A549 (cell line): Measurements from ENCODE around the gene ULBP3. TPM values are rescaled to one million over a fixed set of nuclear protein-coding genes. Genes with fewer than 3 reads are reported as not detected.

Source experiments
- ATAC-seq, 2 experiments: fragments of 200-7000 bp in 1 of 2; fragments of >200 bp in 1 of 2; cut with Nextera tagmentation in 1 of 2; cut with Tn5 transposase in 1 of 2; 3 replicates each; pipeline versions ENCODE4 v1.8.0 to v1.9.1; 2018 to 2020; ENCODE audit warnings: mild to moderate bottlenecking in 1 of 2, moderate library complexity in 1 of 2
- CTCF ChIA-PET: fragments of 300-600 bp; sonication (Branson Sonifier 250); formaldehyde crosslinking; extraction: SDS; loops from one replicate; lab custom pipeline; 2021; ENCODE audit warnings: antibody characterized with exemption, inconsistent platforms; lab: Yijun Ruan, JAX
- POLR2A ChIA-PET: fragments of 350-600 bp; formaldehyde crosslinking; extraction: SDS; loops from one replicate; lab custom pipeline; 2021; ENCODE audit warnings: antibody characterized with exemption, inconsistent platforms; lab: Yijun Ruan, JAX
- DNase-seq, 2 experiments: peaks; one replicate each; pipeline versions ENCODE4 v3.0.0 to v3.0.0-alpha.2; 2011 to 2016; ENCODE audit warnings: low read depth in 1 of 2, low spot score in 1 of 2
- FAIRE-seq: peaks from 2 replicates; lab custom pipeline; 2011; peaks lifted over from hg19 to GRCh38; lab: Jason Lieb, UNC
- H3K27ac ChIP-seq, 2 experiments: fragments of >200 bp; sonication (Bioruptor Twin); formaldehyde crosslinking; 3 replicates each; pipeline ENCODE4 v1.5.1; 2016 to 2017
- H3K4me1 ChIP-seq: fragments of >200 bp; sonication (Bioruptor Twin); formaldehyde crosslinking; 3 replicates; pipeline ENCODE4 v1.6.1; 2016
- H3K4me2 ChIP-seq: fragments of >200 bp; sonication (Bioruptor Twin); formaldehyde crosslinking; 3 replicates; pipeline ENCODE4 v1.6.1; 2016
- H3K4me3 ChIP-seq: fragments of >200 bp; sonication (Bioruptor Twin); formaldehyde crosslinking; 3 replicates; pipeline ENCODE4 v1.5.1; 2016
- H3K9me3 ChIP-seq: fragments of >200 bp; sonication (Bioruptor Twin); formaldehyde crosslinking; 3 replicates; pipeline ENCODE4 v1.6.1; 2016
- CBX8 ChIP-seq: fragments of 200-600 bp; sonication (generic); IDR thresholded peaks from 2 replicates; pipeline ENCODE4 v1.6.1; 2016
- CHD2 ChIP-seq: fragments of 150-350 bp; IDR thresholded peaks from 2 replicates; pipeline ENCODE4 v1.6.1; 2014; ENCODE audit warnings: low read length; ENCODE audit not compliant: partially characterized antibody
- EHMT2 ChIP-seq: fragments of 200-600 bp; sonication (generic); IDR thresholded peaks from 2 replicates; pipeline ENCODE4 v1.6.1; 2016; ENCODE audit warnings: antibody characterized with exemption, low read depth, mild to moderate bottlenecking, moderate library complexity
- EP300 ChIP-seq, 2 experiments: fragments of >200 bp; sonication (Bioruptor Twin); formaldehyde crosslinking; IDR thresholded peaks; 2 replicates in 1 of 2; 3 replicates in 1 of 2; pipeline ENCODE4 v1.6.1; 2016 to 2017
- ESRRA ChIP-seq: fragments of 150-350 bp; IDR thresholded peaks from 2 replicates; pipeline ENCODE4 v1.6.1; 2014; ENCODE audit warnings: mild to moderate bottlenecking, low read length, borderline replicate concordance
- FOSB ChIP-seq: fragments of 250-450 bp; sonication (Bioruptor Pico); IDR thresholded peaks from 2 replicates; pipeline ENCODE4 v1.5.0; 2020; ENCODE audit warnings: mild to moderate bottlenecking, moderate library complexity
- FOSL2 ChIP-seq, 2 experiments: fragments of 450-650 bp in 1 of 2; fragments of >200 bp in 1 of 2; sonication (Bioruptor Twin) in 1 of 2; formaldehyde crosslinking; IDR thresholded peaks; 2 replicates each; pipeline versions ENCODE4 v1.5.0 to v1.6.1; 2016 to 2020; ENCODE audit warnings: mild to moderate bottlenecking in 1 of 2, moderate library complexity in 1 of 2
- FOXS1 ChIP-seq: fragments of 250-450 bp; sonication (Bioruptor Pico); IDR thresholded peaks from 2 replicates; pipeline ENCODE4 v1.5.0; 2020; ENCODE audit warnings: mild to moderate bottlenecking, moderate library complexity
- HES2 ChIP-seq: fragments of >200 bp; sonication (Bioruptor Twin); formaldehyde crosslinking; IDR thresholded peaks from 2 replicates; pipeline ENCODE4 v1.6.1; 2016
- HEYL ChIP-seq: fragments of 250-450 bp; sonication (Bioruptor Pico); IDR thresholded peaks from 2 replicates; pipeline ENCODE4 v1.8.0; 2021; ENCODE audit warnings: mild to moderate bottlenecking, moderate library complexity
- HOXA7 ChIP-seq: fragments of 250-450 bp; sonication (Bioruptor Pico); IDR thresholded peaks from 2 replicates; pipeline ENCODE4 v1.5.0; 2020; ENCODE audit warnings: mild to moderate bottlenecking, moderate library complexity
- HOXB5 ChIP-seq: fragments of 250-450 bp; sonication (Bioruptor Pico); IDR thresholded peaks from 2 replicates; pipeline ENCODE4 v1.5.0; 2020; ENCODE audit warnings: mild to moderate bottlenecking, moderate library complexity
- JUNB ChIP-seq: fragments of >200 bp; sonication (Bioruptor Twin); formaldehyde crosslinking; IDR thresholded peaks from 2 replicates; pipeline ENCODE4 v1.6.1; 2016
- KDM1A ChIP-seq: fragments of 200-600 bp; sonication (generic); IDR thresholded peaks from 2 replicates; pipeline ENCODE4 v1.6.1; 2016; ENCODE audit warnings: low read depth, mild to moderate bottlenecking
- MAZ ChIP-seq: fragments of 150-350 bp; IDR thresholded peaks from 2 replicates; pipeline ENCODE4 v1.6.1; 2014; ENCODE audit warnings: antibody characterized with exemption, low read depth, low read length, borderline replicate concordance
- MYC ChIP-seq: IDR thresholded peaks from 2 replicates; pipeline ENCODE4 v1.6.1; 2012; ENCODE audit warnings: mild to moderate bottlenecking, inconsistent platforms, low read length, improper control_type of control experiment, borderline replicate concordance
- NFE2L2 ChIP-seq: fragments of 150-350 bp; conservative IDR thresholded peaks from 2 replicates; pipeline ENCODE4 v1.6.1; 2014; ENCODE audit warnings: low read length
- POLR2A ChIP-seq: IDR thresholded peaks from 2 replicates; pipeline ENCODE4 v1.6.1; 2012; ENCODE audit warnings: mild to moderate bottlenecking, low read length
- SREBF2 ChIP-seq: fragments of 450-650 bp; IDR thresholded peaks from 2 replicates; pipeline ENCODE4 v1.6.1; 2014; ENCODE audit warnings: mild to moderate bottlenecking, moderate library complexity
- TFCP2L1 ChIP-seq: fragments of 250-450 bp; sonication (Bioruptor Pico); IDR thresholded peaks from 2 replicates; pipeline ENCODE4 v1.5.0; 2021; ENCODE audit warnings: mild to moderate bottlenecking
- TP53 ChIP-seq: fragments of 250-450 bp; sonication (Bioruptor Pico); IDR thresholded peaks from 2 replicates; pipeline ENCODE4 v1.5.0; 2021; ENCODE audit warnings: mild to moderate bottlenecking, moderate library complexity
- ZNF302 ChIP-seq: fragments of 250-450 bp; sonication (Bioruptor Pico); IDR thresholded peaks from 2 replicates; pipeline ENCODE4 v1.9.0; 2021; ENCODE audit warnings: inconsistent platforms, mild to moderate bottlenecking, moderate library complexity
- WGBS: methylation state at CpG from one replicate; pipeline ENCODE4 v1.1.6; 2017; ENCODE audit errors: missing lambda C conversion rate; 5-methylcytosine and 5-hydroxymethylcytosine counted together
- polyA plus RNA-seq, 4 experiments: library from polyadenylated mRNA; depleted of rRNA in 3 of 4; stranded (reverse); fragments of >200 nt; fragmentation: RNase III in 1 of 4; extraction: RNeasy Plus Mini Kit Qiagen cat#74134 plus additional on column Dnase treatment in 1 of 4; gene quantifications; 2 replicates in 3 of 4; 3 replicates in 1 of 4; pipeline ENCODE4 v1.2.3, GENCODE V29; 2011 to 2017
- TF ChIP-seq, protein P1 (sequence below): fragments of 250-450 bp; sonication (Bioruptor Pico); IDR thresholded peaks from 2 replicates; pipeline ENCODE4 v1.5.0; 2021; ENCODE audit warnings: mild to moderate bottlenecking, moderate library complexity, borderline replicate concordance
- TF ChIP-seq, protein P2 (sequence below): fragments of 450-650 bp; IDR thresholded peaks from 2 replicates; pipeline ENCODE4 v1.6.1; 2014; ENCODE audit warnings: antibody characterized with exemption

The ULBP3 gene
- polyA plus RNA-seq, 2 of the 4 experiments (the other 2 are of a cell fraction) = 2.7 to 3.4 TPM

GRCh38 chr6:150088481-150089154, 19.7 kb upstream of the ULBP3 start:
- DNase-seq (no peak), FAIRE-seq (no peak), ATAC-seq (no peak)
- CTCF ChIA-PET = interaction anchor here (0.6 to 4.4 kb wide), 3 partner anchors 8 to 307 kb away, joined by 3 to 22 read pairs (median 3); no protein-coding TSS in a partner anchor
- Histone ChIP-seq H3K9me3 (no peaks in the 10 kb centered on the region), H3K4me3 (no peak overlapping the region), H3K4me1 (no peaks in the 10 kb centered on the region), H3K27ac (no peak overlapping the region), H3K4me2 (no peak overlapping the region)
- TF ChIP-seq FOSB (CRISPR knock-in tag) = no peak
- TF ChIP-seq FOSL2 (IDR thresholded peaks at IDR 0.05) = no peak
- TF ChIP-seq FOSL2 (CRISPR knock-in tag; IDR thresholded peaks at IDR 0.05) = no peak
- TF ChIP-seq POLR2A = no peak
- no peak for TF ChIP-seq CBX8
- no peak for TF ChIP-seq ZNF302 (CRISPR knock-in tag)
- no peak for TF ChIP-seq KDM1A
- no peak for TF ChIP-seq SREBF2
- no peak for TF ChIP-seq JUNB
- no peak for TF ChIP-seq NFE2L2
- no peak for TF ChIP-seq TP53 (CRISPR knock-in tag)
- TF ChIP-seq MAZ = no peak
- POLR2A ChIA-PET = no interaction called here
- 50% methylated on average over 11 of the region's 12 CpGs for WGBS

DNA sequence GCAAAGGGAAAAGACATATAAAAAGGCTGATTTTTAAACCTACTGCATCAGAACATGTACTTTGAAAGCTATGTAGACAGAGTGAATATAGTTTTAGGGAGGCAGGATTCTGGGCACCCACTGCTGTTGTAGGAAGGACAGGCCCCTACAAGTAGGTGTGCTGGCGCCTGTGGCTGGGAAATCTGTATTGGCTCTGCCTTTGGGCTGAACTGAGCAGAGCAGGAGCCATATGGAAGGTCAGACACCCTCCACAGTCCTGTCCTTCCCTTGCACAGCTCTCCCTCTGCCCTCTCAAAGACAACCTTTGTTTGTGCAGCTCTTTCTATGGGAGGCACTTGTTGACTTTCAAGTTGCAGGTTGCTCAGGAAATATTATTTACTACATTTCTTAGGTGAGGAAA, 18.4 kb upstream of the ULBP3 start:
- DNase-seq = no peak
- H3K27ac ChIP-seq = no peak overlapping the region
- no peak for FAIRE-seq
- H3K4me3 ChIP-seq = no peak overlapping the region
- WGBS = 82% methylated on average over 1 of the region's 1 CpG
- TF ChIP-seq, protein P1, sequence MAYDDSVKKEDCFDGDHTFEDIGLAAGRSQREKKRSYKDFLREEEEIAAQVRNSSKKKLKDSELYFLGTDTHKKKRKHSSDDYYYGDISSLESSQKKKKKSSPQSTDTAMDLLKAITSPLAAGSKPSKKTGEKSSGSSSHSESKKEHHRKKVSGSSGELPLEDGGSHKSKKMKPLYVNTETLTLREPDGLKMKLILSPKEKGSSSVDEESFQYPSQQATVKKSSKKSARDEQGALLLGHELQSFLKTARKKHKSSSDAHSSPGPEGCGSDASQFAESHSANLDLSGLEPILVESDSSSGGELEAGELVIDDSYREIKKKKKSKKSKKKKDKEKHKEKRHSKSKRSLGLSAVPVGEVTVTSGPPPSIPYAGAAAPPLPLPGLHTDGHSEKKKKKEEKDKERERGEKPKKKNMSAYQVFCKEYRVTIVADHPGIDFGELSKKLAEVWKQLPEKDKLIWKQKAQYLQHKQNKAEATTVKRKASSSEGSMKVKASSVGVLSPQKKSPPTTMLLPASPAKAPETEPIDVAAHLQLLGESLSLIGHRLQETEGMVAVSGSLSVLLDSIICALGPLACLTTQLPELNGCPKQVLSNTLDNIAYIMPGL (CRISPR knock-in tag) = no peak
- no peak for TF ChIP-seq FOXS1
- no peak for TF ChIP-seq TFCP2L1 (CRISPR knock-in tag)
- no peak for TF ChIP-seq EHMT2
- no peak for TF ChIP-seq HEYL (CRISPR knock-in tag)
- no peak for TF ChIP-seq HOXB5
- TF ChIP-seq CHD2 = no peak
- ChIA-PET CTCF (interaction anchor here (1.4 kb wide), 1 partner anchor 17 kb away, joined by 3 read pairs; no protein-coding TSS in a partner anchor), POLR2A (no interaction called here)
- H3K4me1 ChIP-seq = no peaks in the 10 kb centered on the region
- ATAC-seq = no peak
- no peaks in the 10 kb centered on the region for H3K9me3 ChIP-seq
- no peak overlapping the region for H3K4me2 ChIP-seq

DNA sequence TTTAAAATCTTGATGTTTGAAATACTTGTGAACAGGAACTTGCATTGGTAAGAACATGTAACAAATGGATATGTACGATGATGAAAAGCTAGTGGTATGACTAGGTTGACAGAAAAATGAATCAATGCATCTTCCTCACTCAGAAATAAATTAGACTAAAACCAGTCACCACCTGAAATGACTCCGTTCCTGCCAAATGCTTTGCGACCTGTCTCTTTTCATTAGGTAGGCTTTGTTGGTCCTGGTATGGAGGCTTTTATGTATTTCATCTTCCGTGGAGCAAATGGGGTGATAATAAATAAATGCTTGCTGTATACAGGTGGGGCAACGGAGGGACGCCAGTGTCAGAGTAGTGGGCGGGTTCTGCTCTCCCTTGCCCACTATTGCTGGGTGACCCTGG, 17.1 kb upstream of the ULBP3 start:
- TF ChIP-seq HOXA7 (CRISPR knock-in tag) (no peak), MYC (no peak), ESRRA (no peak), HES2 (no peak), EP300 (IDR thresholded peaks at IDR 0.05) (no peak), TFCP2L1 (CRISPR knock-in tag) (no peak), FOSL2 (IDR thresholded peaks at IDR 0.05) (no peak), FOSL2 (CRISPR knock-in tag; IDR thresholded peaks at IDR 0.05) (no peak)
- TF ChIP-seq, protein P2, sequence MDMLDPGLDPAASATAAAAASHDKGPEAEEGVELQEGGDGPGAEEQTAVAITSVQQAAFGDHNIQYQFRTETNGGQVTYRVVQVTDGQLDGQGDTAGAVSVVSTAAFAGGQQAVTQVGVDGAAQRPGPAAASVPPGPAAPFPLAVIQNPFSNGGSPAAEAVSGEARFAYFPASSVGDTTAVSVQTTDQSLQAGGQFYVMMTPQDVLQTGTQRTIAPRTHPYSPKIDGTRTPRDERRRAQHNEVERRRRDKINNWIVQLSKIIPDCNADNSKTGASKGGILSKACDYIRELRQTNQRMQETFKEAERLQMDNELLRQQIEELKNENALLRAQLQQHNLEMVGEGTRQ = no peak
- TF ChIP-seq, all 56 proteins: peak for 0
- WGBS = 49% methylated on average over 7 of the region's 7 CpGs
- no peaks in the 10 kb centered on the region for H3K4me1 ChIP-seq
- no peak overlapping the region for H3K4me3 ChIP-seq
- FAIRE-seq (no peak), DNase-seq (no peak), ATAC-seq (no peak)
- ChIA-PET CTCF (interaction anchor here (1.0 to 1.4 kb wide), 2 partner anchors 11 to 18 kb away, joined by 3 read pairs; no protein-coding TSS in a partner anchor), POLR2A (no interaction called here)
- H3K9me3 ChIP-seq = no peaks in the 10 kb centered on the region
- H3K4me2 ChIP-seq = no peak overlapping the region
- H3K27ac ChIP-seq = no peak overlapping the region
